HepG2 (cell line): ENCODE results near the gene ZFP90. TPM values are rescaled to one million over a fixed set of nuclear protein-coding genes. Genes with fewer than 3 reads are reported as not detected.

Experiments used
- ATAC-seq: fragments of 200-7000 bp; cut with Tn5 transposase; 3 replicates; pipeline ENCODE4 v1.9.1; 2020; ENCODE audit warnings: mild to moderate bottlenecking, moderate library complexity
- BruUV-seq: library from RNA; stranded (reverse); fragments of 400-500 nt; replicated peaks from 2 replicates; lab custom pipeline; 2021; lab: Mats Ljungman, UMichigan
- CTCF ChIA-PET: fragments of 300-600 bp; formaldehyde crosslinking; extraction: SDS; loops from one replicate; lab custom pipeline; 2021; ENCODE audit warnings: low total read pairs, inconsistent platforms, low intra/inter-chr PET ratio; lab: Yijun Ruan, JAX
- POLR2A ChIA-PET: fragments of 350-600 bp; sonication (Branson Sonifier 250); formaldehyde crosslinking; loops from one replicate; lab custom pipeline; 2020; ENCODE audit warnings: antibody characterized with exemption, inconsistent platforms; lab: Yijun Ruan, JAX
- DNase-seq: peaks from one replicate; pipeline ENCODE4 v3.0.0-alpha.2; 2015; ENCODE audit warnings: low spot score
- FAIRE-seq: peaks from 3 replicates; lab custom pipeline; 2011; peaks lifted over from hg19 to GRCh38; lab: Jason Lieb, UNC
- H2AFZ ChIP-seq: one replicate; pipeline ENCODE4 v1.6.1; 2011; ENCODE audit warnings: low read length, inconsistent platforms
- H3K27ac ChIP-seq: fragments of 300-600 bp; 3 replicates; pipeline ENCODE4 v1.8.0; 2011; ENCODE audit warnings: mixed run types, mild to moderate bottlenecking, mixed read lengths, low read length, inconsistent platforms; ENCODE audit not compliant: insufficient read depth; ENCODE audit errors: extremely low read length
- H3K27me3 ChIP-seq, 2 experiments: fragments of 200-600 bp in 1 of 2; 2 replicates in 1 of 2; 3 replicates in 1 of 2; pipeline versions ENCODE4 v1.6.0 to v1.8.0; 2011; ENCODE audit warnings: low read length in 2 of 2, mild to moderate bottlenecking in 2 of 2, moderate library complexity in 2 of 2, inconsistent platforms in 1 of 2; ENCODE audit not compliant: insufficient read depth in 2 of 2, control insufficient read depth in 1 of 2
- H3K36me3 ChIP-seq, 2 experiments: fragments of 200-600 bp in 1 of 2; replicated peaks in 1 of 2; 2 replicates in 1 of 2; 3 replicates in 1 of 2; pipeline versions ENCODE4 v1.5.1 to v1.8.0; 2011; ENCODE audit warnings: low read length in 2 of 2, inconsistent platforms in 1 of 2; ENCODE audit not compliant: insufficient read depth in 2 of 2, control insufficient read depth in 1 of 2
- H3K4me1 ChIP-seq: 2 replicates; pipeline ENCODE4 v1.5.1; 2012; ENCODE audit warnings: low read length, inconsistent platforms; ENCODE audit not compliant: insufficient read depth
- H3K4me2 ChIP-seq: 2 replicates; pipeline ENCODE4 v1.6.0; 2011; ENCODE audit warnings: low read depth, low read length, inconsistent platforms
- H3K4me3 ChIP-seq, 3 experiments: fragments of 200-600 bp in 1 of 3; sonication (generic), shearing (Covaris generic) in 1 of 3; replicated peaks in 1 of 3; 2 replicates each; pipeline ENCODE4 v1.5.1; 2011 to 2016; ENCODE audit warnings: low read length in 3 of 3, inconsistent platforms in 2 of 3, low read depth in 2 of 3, mild to moderate bottlenecking in 2 of 3, control low read depth in 1 of 3, mixed read lengths in 1 of 3; ENCODE audit not compliant: insufficient read depth in 1 of 3
- H3K79me2 ChIP-seq: one replicate; pipeline ENCODE4 v1.6.1; 2011; ENCODE audit warnings: low read length, inconsistent platforms; ENCODE audit not compliant: insufficient read depth
- H3K9ac ChIP-seq: 2 replicates; pipeline ENCODE4 v1.6.0; 2011; ENCODE audit warnings: mild to moderate bottlenecking, low read depth, low read length, inconsistent platforms; ENCODE audit not compliant: insufficient read depth
- H3K9me3 ChIP-seq: 2 replicates; pipeline ENCODE4 v1.5.1; 2012; ENCODE audit warnings: mild to moderate bottlenecking, low read length
- H4K20me1 ChIP-seq: 2 replicates; pipeline ENCODE4 v1.6.0; 2011; ENCODE audit warnings: inconsistent platforms, mild to moderate bottlenecking, low read length, moderate library complexity; ENCODE audit not compliant: insufficient read depth
- CENPBD1 ChIP-seq: sonication (generic); formaldehyde crosslinking; IDR thresholded peaks from 2 replicates; pipeline ENCODE4 v1.8.0; 2022; ENCODE audit warnings: missing genetic modification reagents, low read depth, mild to moderate bottlenecking, borderline replicate concordance
- CTCF ChIP-seq: sonication (generic); formaldehyde crosslinking; IDR thresholded peaks from 2 replicates; pipeline ENCODE4 v1.5.0; 2020; ENCODE audit warnings: mild to moderate bottlenecking, missing genetic modification reagents, moderate library complexity
- FOXM1 ChIP-seq: sonication (generic); formaldehyde crosslinking; IDR thresholded peaks from 2 replicates; pipeline ENCODE4 v1.5.0; 2020; ENCODE audit warnings: missing genetic modification reagents
- GABPA ChIP-seq, 2 experiments: IDR thresholded peaks; 2 replicates each; pipeline ENCODE4 v1.6.1; 2011 to 2016; ENCODE audit warnings: low read depth in 2 of 2, low read length in 1 of 2, missing biosample characterization in 1 of 2, missing genetic modification characterization in 1 of 2
- GABPB1 ChIP-seq: IDR thresholded peaks from 2 replicates; pipeline ENCODE4 v1.6.1; 2016; ENCODE audit warnings: mild to moderate bottlenecking, missing genetic modification reagents, moderate library complexity, missing compliant biosample characterization
- GPBP1L1 ChIP-seq: sonication (generic); formaldehyde crosslinking; IDR thresholded peaks from 2 replicates; pipeline ENCODE4 v1.5.0; 2020; ENCODE audit warnings: mild to moderate bottlenecking, missing genetic modification reagents
- IRX3 ChIP-seq: sonication (generic); formaldehyde crosslinking; IDR thresholded peaks from 2 replicates; pipeline ENCODE4 v1.8.1; 2023; ENCODE audit warnings: mild to moderate bottlenecking, low read depth, missing genetic modification reagents, borderline replicate concordance
- NFE2L1 ChIP-seq: sonication (generic); formaldehyde crosslinking; IDR thresholded peaks from 2 replicates; pipeline ENCODE4 v1.4.0; 2020; ENCODE audit warnings: missing genetic modification reagents, mild to moderate bottlenecking, borderline replicate concordance
- POGK ChIP-seq: sonication (generic); formaldehyde crosslinking; conservative IDR thresholded peaks from 2 replicates; pipeline ENCODE4 v1.8.0; 2022; ENCODE audit warnings: mild to moderate bottlenecking, moderate library complexity, missing genetic modification reagents
- REST ChIP-seq, 2 experiments: IDR thresholded peaks; 2 replicates each; pipeline ENCODE4 v1.6.1; 2011 to 2012; ENCODE audit warnings: low read length in 2 of 2, borderline replicate concordance in 1 of 2, low read depth in 1 of 2, mild to moderate bottlenecking in 1 of 2, moderate library complexity in 1 of 2
- ZNF292 ChIP-seq: sonication (generic); formaldehyde crosslinking; IDR thresholded peaks from 2 replicates; pipeline ENCODE4 v1.8.1; 2022; ENCODE audit warnings: mild to moderate bottlenecking, low read depth, missing genetic modification reagents, borderline replicate concordance
- ZNF556 ChIP-seq: sonication (generic); formaldehyde crosslinking; IDR thresholded peaks from 2 replicates; pipeline ENCODE4 v1.4.0; 2020; ENCODE audit warnings: mild to moderate bottlenecking, missing genetic modification reagents, borderline replicate concordance
- ZNF558 ChIP-seq: sonication (generic); formaldehyde crosslinking; IDR thresholded peaks from 2 replicates; pipeline ENCODE4 v1.9.0; 2022; ENCODE audit warnings: mild to moderate bottlenecking, missing genetic modification reagents, borderline replicate concordance
- ZNF598 ChIP-seq: sonication (generic); formaldehyde crosslinking; IDR thresholded peaks from 2 replicates; pipeline ENCODE4 v1.5.1; 2020; ENCODE audit warnings: mild to moderate bottlenecking, missing genetic modification reagents, borderline replicate concordance
- WGBS: methylation state at CpG from one replicate; pipeline ENCODE4 v1.1.6; 2017; ENCODE audit warnings: low lambda C conversion rate; 5-methylcytosine and 5-hydroxymethylcytosine counted together
- in situ Hi-C: cut with HindIII; loops from 2 replicates; pipeline ENCODE4 v1.10.0; 2017; ENCODE audit warnings: low pct_unique_long_range_greater_than_20kb; ENCODE audit not compliant: extremely low pct_ligation_motif_present
- intact Hi-C: fragments of 100-400 bp; cut with micrococcal nuclease; formaldehyde crosslinking; loops from one replicate; pipeline ENCODE4 v1.10.0; 2022; ENCODE audit not compliant: unreplicated experiment
- polyA plus RNA-seq, 8 experiments: library from polyadenylated mRNA; depleted of rRNA in 3 of 8; stranded (reverse) in 7 of 8; unstranded in 1 of 8; fragments of >200 nt; fragmentation: Illumina TruSeq in 4 of 8; extraction: Trizol in 4 of 8; gene quantifications; 2 replicates each; pipeline versions ENCODE4 v1.2.1 to v1.2.3, GENCODE V29; 2011 to 2016; ENCODE audit warnings: low read depth in 4 of 8, missing spikeins in 1 of 8, mixed read lengths in 1 of 8; ENCODE audit not compliant: insufficient read depth in 1 of 8
- total RNA-seq, 5 experiments: library from RNA; depleted of rRNA; stranded (reverse); fragments of >200 nt; fragmentation: Illumina TruSeq; extraction: Trizol; gene quantifications; 2 replicates each; pipeline ENCODE4 v1.2.3, GENCODE V29; 2016; ENCODE audit warnings: low read depth in 1 of 5

ZFP90 gene
- total and polyA plus RNA-seq, 2 of the 13 experiments (the other 11 are each of a cell fraction or from before 2014, with no cell fraction given): 17.6 to 18.9 TPM

- ChIA-PET POLR2A (no interaction called here), CTCF (no interaction called here)
- Histone ChIP-seq H2AFZ (no peak overlapping the region), H4K20me1 (no peaks in the 10 kb centered on the region), H3K4me1 (no peaks in the 10 kb centered on the region), H3K27ac (no peak overlapping the region), H3K4me2 (no peak overlapping the region), H3K79me2 (no peaks in the 10 kb centered on the region), H3K4me3 (no peak overlapping the region), H3K36me3 (peaks cover 2 to 16% of the 10 kb centered on the region in 2 experiments; a peak in 3 of 5 replicates), H3K27me3 (no peaks in the 10 kb centered on the region), H3K9ac (no peak overlapping the region), H3K9me3 (peaks cover 47% of the 10 kb centered on the region)
- FAIRE-seq (no peak), DNase-seq (no peak), ATAC-seq (no peak)
- TF ChIP-seq CENPBD1 (CRISPR knock-in tag) (no peak), FOXM1 (CRISPR knock-in tag) (no peak), NFE2L1 (CRISPR knock-in tag) (no peak), ZNF598 (CRISPR knock-in tag) (no peak), ZNF292 (no peak), GPBP1L1 (no peak), ZNF558 (CRISPR knock-in tag) (no peak), CTCF (no peak), GABPA (IDR thresholded peaks at IDR 0.05; ENCODE audit: low read depth, low read length) (no peak), GABPA (CRISPR knock-in tag; IDR thresholded peaks at IDR 0.05; ENCODE audit: low read depth) (no peak), ZNF556 (CRISPR knock-in tag) (no peak), POGK (no peak), GABPB1 (no peak), IRX3 (CRISPR knock-in tag) (no peak), REST (IDR thresholded peaks at IDR 0.05; ENCODE audit: borderline replicate concordance in 1 of 2, low read depth in 1 of 2, low read length in 2 of 2) (no peak)
- no TSS peak for BruUV-seq
- in situ Hi-C loops (no loop called here), intact Hi-C loops (no loop called here)
- WGBS: over 99% methylated on average over 4 of the region's 4 CpGs
Observed at GRCh38 chr16:68548947-68549346, 9.9 kb downstream of the ZFP90 start.
